NCI-H345 (cell line): ENCODE data around the gene CHTF8.

ENCODE experiments used
- DNase-seq: peaks from one replicate; lab custom pipeline; 2025; lab: John Stamatoyannopoulos, UW

Gene CHTF8

DNA sequence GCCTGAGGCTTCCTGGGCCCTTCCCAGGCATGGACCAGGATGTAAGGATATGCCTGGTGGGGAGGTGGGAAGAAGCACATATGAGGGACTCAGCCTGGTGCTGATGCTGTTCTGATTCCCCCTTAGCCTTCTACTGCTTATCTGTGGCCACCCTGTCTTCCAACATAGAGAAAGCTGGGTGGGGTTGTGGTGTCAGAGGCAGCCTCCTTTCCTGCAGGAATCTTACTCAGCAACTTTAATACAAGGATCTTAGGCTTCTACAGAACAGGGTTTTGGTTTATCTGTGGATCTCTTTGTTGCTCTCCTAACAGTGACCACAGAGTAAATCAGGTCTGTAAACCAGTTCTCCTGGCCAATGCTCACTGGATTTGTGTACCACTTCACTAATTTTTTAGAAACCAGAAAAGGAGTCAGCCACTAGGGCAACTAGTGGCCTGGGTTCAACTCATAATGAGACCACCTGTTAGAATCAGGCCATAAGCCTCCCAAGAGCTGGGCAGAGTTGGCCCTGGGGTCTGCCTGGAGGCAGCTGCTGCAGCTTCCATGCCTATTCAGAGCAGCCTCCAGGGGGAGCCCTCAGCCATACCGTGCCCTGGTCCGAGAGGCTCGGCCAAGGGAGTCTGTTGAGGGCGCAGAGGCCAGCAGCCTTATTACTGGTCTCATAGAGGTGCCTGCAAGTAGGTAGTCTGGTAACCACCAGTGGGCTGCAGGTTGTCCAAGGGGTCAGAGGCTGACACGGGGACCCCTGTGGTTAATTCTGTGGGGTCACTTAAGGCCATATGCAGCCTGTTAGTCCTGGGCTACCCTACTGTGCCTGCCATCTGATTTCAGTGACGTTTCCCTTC is 19.9 kb downstream of the CHTF8 start:
- DNase-seq = no peak

DNA sequence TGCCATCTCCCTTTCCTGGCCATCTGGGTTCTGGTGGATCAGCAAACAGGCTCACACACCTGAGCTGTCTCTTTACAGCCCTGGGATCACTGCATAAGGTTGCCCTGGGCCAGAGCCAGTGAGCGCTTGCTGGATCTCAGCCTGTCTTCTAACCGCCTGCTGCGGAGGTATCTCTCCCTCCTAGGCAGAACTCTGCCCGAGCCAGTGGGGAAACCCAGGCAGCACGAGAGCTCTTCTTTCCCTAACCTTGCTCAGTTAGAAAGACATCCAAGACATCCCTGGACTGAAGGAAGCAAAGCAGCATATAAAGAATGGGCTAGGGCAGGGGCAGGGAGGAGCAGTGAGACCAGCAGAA is 20.5 kb downstream of the CHTF8 start:
- DNase-seq = no peak

DNA sequence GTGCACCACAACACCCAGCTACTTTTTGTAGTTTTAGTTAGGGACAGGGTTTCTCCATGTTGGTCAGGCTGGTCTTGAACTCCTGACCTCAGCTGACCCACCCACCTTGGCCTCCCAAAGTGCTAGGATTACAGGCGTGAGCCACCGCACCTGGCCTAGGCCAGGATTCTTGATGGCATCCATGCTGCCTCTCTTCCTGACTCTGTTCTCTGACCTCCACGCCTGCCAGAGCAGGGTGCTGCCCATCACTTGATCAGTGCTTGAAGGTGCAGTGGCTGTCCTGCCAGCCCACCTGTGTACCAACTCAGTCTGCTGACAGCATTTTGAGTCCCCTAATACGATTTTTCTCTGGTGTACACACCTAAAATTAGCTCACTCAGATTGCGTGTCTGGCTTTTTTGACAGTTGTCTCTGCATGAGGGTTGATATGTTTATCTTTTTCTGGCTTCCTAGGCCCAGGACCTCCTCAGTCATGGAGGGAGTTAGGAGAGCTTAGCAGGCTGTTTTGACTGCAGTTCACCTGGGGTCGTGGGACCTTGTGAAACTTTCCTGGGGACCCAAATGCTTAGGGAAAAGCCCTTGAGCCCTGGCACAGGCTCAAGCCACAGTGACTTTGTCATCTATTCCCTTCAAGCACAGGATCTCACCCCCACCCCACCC is 21.0 kb downstream of the CHTF8 start:
- no peak for DNase-seq

DNA sequence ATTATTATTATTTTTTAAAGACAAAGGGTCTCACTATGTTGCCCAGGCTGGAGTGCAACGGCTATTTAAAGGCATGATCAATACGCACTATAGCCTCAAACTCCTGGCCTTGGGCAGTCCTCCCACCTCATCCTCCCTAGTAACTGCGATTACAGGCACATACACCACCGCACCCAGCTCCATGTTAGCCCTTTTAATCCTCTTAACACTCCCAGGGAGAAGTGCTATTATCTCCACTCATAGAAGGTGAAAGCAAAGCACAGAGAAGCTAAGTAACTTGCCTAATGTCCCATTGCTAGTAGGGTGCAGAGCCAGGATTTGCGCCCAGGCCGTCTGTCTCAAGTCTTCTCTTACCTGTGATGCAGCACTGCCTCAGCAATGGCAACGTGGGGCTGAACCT is 22.0 kb downstream of the CHTF8 start:
- no peak for DNase-seq

DNA sequence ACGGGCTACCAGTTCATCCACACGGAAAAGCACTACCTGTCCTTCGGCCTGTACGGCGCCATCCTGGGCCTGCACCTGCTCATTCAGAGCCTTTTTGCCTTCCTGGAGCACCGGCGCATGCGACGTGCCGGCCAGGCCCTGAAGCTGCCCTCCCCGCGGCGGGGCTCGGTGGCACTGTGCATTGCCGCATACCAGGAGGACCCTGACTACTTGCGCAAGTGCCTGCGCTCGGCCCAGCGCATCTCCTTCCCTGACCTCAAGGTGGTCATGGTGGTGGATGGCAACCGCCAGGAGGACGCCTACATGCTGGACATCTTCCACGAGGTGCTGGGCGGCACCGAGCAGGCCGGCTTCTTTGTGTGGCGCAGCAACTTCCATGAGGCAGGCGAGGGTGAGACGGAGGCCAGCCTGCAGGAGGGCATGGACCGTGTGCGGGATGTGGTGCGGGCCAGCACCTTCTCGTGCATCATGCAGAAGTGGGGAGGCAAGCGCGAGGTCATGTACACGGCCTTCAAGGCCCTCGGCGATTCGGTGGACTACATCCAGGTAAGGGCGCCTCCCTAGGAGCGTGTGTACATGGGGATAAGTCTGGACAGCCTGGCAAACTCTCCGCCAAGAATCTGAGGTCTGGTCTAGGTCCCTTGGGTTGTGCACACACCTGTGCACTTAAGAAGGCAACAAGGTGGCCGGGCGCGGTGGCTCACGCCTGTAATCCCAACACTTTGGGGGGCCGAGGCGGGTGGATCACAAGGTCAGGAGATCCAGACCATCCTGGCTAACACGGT is 22.7 kb downstream of the CHTF8 start:
- no peak for DNase-seq

DNA sequence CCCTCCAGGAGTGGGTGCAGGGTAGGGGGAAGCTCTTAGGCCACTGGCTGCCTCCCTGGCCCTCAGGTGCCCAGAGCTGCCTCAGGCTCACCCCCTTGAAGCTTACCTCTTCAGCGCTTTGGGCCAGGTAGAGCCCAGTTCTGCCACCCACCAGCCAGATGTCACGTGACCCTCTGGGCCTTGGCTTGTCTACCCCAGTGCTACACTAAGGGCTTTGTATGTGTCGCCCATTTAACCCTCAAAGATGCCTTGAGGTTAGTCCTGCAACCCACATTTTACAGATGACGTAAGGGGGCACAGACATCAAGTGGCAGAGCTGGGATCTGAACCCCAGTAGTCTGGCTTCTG is 23.5 kb downstream of the CHTF8 start:
- no peak for DNase-seq

DNA sequence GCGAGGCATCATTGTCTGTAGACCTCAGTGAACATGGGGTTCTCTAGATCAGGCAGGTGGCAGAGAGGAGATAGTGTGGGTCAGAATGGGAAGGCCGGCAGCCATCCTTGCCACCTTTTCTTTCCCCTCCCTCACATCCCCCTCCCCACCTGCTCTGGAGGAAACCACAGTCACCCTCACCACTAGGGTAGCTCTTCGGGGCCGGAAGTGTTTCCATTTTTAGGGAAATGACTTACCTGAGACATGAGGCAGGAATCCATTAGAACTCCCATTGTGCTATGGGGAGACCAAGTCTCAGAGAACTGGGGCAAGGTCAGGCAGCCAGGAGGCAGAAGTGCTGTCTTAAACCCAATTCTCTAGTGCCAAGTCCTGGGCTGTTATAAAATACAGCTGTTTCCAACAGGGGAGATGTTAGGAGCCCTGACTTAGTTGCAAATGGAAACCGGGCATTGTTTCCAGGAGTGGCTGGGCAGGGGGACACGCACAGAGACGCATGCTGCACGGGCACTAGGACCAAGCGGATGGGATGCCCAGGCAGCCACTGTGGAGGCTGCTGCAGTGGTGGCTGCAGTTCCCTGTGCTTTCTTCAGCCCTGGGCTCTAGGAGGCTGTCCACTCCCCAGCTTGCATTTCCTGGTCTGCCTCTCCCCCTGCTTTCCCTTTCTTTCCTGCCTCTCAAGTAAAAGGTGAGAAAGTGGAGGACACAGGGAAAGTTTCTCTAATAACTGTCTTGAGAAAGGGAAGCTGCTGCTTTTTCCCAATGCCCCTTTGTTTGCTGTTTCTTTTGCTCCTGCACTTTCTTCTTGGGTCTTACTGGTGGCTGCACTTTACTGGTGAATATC is 24.1 kb downstream of the CHTF8 start:
- no peak for DNase-seq

DNA sequence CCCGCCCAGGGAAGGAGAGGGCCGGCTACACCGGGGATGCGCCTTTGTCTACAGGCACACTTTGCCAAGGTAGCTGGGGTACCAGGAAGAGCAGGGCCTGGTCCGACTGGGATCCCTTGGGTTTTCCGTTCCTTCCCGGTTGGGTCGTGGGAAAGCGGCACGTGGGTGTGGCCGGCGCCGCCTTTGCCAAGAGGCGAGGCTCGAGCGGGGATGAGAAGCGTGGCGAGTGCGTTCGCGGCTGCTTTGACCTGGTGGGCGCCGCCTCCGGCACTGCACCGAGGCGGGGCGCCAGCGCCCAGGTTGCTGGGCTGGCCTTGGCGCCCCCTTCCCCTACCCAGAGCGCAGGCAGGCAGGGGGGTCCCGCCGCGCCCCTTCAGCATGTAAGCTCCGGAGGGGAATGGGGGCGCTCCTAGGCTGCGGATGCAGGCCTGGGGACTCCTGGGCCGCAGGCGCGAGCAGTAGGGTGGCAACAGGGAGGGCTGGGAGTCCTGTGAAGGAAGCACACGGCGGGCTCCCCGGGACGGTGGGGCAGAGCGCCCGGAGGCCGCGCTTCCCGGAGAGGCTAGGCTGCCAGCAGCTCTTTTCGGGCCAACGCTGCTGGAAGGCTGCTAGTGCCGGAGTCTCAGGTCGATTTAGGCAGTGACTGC is 24.9 kb downstream of the CHTF8 start:
- DNase-seq = no peak

DNA sequence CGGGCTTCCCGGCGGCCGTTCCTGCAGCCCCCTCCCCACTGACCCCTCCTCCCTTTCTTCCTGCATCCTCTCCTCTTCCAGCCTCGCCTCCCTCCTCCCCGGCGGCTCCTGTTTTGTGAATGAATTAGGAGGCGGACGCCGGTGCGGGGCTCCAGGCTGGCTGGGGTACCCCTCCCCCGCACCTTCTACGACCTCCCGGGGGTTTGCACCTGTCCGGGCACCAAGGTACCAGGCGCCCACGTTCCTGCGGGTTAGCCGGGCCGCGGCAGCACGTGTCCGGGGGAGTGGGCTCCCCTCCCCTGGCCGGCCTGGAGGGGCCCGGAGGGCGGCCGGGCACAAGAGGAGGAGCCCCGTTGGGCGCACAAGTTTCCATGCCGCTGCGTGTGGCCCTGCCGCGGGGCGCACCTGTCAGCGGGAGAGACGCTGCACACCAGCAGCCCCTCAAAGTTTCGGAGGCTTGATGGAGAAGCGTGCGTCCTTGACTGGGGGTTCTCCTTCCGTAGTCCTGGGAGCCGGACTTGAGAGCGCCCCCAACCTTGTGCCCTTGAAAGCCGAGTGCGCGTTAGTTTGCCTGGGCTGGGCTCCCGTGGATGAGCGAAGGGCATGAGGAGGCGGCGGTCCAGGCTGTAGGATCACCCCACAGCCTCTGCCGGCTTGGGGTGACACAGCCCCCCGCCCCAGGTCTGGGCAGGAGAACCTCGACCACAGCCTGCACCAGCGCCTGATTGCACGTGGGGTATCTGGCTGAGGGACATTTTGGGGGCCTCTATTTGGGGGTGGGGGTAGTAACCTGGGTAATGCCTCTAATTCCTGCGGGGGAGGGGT is 25.7 kb downstream of the CHTF8 start:
- no peak for DNase-seq

DNA sequence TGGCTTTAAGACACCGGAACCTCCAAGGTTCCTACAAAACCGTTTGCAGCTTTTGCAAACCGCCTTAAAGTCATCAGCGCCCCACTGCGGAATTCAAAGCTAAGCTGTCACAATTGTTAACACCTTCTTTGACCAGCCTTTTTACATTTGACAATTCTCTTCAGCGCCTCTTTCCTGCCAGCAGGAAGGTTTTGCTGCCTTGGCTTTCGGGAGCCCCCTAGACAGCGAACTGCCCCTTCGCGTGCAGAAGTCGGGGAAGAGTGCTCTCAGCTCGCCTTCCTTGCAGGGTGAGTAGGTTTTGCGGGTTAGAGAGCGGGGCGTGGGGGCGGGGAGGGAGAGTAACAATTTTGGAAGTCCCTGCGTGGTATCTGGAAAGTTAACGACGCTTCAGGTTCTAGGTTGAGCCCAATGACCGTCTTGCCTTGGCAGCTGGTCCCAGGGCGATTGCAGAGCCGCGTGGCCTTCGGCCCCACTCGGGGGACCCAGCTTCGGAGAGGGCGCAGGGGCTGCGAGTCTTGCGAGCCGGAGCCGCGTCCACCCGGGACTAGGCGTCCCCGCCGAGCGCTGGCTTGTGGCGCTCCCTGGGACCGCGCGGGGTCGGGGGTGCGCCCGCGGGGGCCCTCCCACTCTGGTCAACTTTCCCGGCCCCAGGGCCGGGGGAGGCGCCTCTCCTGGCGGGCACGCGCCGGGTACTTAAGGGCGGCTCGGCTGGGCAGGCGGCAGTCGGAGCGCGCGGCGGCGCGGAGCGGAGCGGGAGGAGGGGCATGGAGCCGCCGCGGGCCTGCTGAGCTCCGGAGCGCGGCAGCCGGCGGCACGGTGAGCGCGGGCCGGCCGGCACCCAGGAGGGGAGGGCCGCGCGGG is 26.7 kb downstream of the CHTF8 start, which contains the start of gene HAS3:
Gene HAS3, plus strand, starts transcription at position 153 of the 861 bp plus-strand sequence. CDS start 3,743 bp downstream, outside the sequence.
- peak; percentile 57 for DNase-seq

DNA sequence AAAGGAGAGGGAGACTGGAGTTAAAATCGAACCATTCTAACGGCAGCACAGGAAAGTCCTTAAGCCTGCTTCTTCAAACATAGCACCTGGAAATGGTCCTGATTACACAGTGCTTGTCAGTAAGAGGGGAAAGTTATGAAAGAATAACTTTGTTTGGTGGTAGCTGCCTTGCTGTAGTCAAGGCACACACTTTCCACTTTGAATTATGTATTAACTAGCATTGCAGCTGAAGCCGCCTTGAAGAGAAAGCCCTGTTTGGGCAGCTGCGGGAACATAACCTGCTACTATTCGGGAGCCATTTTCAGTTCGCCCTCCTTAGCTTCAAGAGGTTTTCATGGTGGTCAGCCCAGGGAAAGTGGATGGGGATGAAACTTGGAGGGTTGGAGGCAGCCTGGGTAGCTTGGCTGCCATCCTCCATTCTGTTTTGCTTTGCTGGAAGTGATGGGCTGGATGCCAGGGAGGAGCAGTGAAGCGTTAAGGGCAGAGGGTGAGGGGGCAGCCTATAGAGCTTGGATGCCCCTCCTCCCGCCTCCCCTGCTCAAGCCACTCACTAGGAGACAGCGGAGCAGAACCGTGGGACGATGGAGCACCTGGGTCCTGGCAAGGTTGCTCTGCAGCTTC is 32.2 kb downstream of the CHTF8 start:
- peak; percentile 55 for DNase-seq

DNA sequence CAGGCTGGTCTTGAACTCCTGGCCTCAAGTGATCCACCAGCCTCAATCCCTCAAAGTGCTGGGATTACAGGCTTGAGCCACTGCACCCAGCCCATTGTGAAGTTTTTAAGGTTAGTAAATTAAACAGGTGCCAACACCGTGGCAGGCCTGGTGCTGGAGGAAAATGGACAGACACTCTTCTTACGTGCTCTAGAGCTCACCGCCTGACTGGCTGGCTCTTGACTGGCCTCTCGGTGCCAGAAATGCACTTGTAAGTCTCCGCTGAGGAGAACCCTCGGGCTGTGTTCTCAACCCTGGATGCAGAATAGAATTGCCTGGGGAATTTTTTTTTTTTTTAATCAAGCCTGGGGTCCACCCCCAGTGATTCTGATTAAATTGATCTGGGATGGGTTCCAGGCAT is 37.2 kb downstream of the CHTF8 start:
- DNase-seq = peak; percentile 35

DNA sequence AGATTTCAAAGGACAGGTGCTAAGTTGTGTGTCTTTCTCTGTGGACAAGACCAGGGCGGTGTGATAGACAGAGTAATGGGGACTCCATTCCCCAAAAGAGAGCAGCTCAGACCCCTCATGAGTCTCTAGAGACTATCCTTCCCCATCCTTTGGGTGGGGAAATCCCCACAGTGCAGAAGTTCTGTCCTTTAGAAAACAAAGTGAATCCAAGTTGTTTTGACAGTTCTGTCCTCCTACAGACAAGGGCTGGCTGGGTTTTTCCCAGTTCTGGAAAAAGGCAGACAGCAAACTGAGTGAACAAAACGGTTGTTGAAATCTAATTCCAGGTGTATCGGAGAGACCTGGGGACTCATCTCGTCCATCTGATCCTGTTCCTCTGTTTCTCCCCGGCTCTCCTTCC is 37.9 kb downstream of the CHTF8 start:
- DNase-seq = no peak

DNA sequence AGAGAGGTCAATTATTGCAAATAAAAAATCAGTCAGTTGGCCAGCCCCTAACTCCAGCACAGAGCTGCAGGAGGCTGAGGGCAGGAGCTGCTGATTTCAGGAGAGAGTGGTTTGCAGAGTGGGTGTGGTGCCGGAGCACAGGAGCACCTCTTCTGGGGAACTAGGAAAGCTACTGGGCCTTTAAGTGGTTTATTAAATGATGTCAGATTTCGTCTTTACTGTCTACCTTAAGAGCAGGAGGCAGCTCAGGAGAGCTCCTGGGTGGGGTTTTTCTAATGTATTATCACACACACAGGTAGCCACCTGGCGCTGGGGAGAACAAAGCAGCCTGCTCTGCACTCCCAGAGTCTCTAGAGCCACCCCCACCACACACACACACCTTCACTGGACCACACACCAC is 38.4 kb downstream of the CHTF8 start:
- peak; percentile 55 for DNase-seq

DNA sequence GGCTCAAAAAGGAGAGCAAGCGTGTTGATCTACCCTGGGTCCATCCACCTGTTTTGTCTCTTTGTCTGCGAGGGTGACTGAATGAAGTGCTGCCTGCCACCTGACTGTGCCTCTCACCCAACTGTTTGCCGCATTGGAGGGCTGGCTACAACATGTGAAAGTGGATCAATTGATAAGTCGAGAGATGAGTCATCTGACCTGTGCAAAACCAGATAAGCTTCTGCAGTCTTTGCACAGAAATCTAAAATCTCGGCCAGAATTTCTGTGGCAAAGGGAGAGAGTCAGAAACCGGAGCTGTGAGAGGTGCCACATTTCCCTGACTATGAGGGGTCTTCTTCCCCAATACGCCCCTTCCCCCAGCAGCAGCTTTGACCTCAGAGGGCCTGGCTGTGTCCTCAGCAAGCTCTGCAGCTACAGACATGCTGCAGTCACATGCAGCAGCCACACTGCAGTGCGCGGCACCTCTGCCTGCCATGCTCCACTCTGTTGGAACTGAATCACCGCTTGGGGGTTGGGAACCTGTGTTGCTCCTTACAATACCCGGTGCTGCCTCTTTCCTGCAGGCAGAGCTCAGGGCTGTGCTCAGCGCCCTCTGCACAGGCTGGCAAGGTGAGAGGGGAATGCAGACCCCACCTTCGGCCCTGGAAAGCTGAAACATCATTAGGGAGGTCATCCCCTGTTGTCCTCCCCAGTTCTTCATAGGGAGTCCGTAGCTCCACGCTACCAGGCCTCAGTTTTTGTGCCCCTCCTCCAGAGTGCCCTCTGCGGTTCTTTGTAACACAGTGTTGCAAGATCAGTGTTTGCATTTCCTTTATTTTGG is 43.1 kb downstream of the CHTF8 start:
- DNase-seq = peak; percentile 70

DNA sequence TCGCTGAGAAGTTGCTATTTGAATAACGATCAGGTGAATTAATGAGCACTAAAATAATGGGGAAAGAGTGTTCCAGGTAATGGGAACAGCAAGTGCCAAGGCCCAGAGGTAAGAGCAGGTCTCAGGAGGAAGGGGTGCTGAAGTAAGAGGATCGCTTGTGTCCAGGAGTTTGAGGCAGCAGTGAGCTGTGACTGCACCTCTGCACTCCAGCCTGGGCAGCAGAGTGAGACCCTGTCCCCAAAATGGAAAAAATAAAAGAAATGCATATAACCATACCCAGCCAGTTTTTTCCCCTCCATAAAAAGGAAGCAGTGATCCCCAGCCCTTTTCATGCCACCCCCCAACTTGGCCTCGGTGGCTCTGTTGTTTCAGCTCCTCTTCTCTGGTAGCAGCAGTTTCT is 43.7 kb downstream of the CHTF8 start:
- no peak for DNase-seq

DNA sequence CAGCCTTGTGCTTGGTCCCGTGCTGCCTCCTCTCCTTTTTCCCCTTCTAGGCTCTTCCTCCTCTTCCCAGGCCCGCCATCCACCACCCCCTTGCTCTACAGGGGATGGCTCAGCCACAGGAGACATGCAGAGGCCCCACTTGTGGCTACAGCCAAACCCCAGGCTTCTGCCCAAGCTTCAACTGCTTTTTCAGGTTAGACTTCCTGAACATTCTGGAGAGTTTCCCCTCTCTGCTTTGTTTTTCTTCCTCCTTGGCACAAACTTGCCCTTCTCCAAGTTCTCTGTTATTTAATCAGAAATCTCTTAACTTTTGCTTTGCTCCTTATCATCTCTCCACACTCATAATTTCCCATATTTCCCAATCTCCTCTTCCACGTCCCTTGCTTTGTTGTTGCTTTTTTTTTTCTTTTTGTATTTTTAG is 45.2 kb downstream of the CHTF8 start:
- no peak for DNase-seq

DNA sequence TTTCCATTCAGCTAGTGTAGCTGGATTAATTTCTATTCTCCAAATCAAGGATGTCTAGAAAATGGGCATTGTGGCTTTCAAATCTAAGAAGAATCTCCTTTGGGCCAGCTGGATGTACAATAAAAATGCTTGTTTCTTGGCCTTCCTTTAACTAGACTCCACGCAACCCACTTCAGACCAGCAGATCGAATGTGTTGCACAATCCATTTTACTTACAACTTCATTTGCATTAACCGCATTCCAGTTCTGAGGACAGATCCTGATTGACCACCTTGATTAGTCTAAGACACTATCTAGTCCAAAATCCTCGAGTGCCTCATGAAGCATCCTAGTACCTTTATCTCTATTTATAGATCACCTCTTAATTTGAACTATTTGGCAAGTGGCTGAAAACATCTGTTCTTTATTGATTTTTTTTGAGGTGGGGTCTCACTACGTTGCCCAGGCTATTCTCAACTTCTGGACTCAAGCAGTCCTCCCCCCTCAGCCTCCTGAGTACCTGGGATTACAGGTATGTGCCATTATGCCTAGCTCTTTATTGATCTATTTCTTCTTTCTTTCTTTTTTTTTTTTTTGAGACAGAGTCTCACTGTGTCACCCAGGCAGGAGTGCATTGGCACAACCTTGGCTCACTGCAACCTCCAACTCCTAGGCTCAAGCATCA is 47.2 kb downstream of the CHTF8 start:
- no peak for DNase-seq
